ENCODE data around the gene APBB1.

APBB1 gene

DNA sequence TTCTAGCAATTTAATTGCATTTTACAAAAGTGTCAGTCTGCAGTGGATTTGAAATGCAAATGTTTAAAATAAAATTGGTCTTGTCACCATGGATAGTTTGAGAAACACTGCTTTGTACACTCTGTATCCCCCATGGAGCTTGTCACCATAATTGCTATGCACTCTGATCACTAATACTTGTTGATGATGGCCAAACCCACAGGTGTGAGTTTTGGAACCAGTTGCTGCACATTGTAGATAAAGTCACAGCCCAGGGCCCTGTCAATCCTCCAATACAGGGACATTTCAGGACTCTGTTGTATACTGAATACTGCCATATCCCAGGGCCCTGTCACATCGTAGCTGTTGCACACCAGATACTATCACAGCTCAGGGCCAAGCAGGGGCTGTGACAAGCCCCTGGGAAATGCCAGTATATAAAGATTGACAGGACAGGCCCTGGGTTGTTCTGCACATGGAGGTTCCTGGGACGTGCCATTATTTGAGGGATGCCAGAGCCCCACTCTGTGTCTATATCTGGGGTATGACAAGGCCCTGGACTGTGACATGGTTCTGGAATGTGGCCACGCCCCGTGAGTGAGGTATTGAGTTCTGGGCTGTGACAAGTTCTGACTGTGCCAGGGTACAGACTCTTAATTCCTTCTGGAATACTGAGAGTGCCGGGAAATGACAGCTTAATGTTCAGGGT lies 56.6 kb downstream of the APBB1 start:
- no peaks in the 10 kb centered on the region for H3K27me3 Mint-ChIP-seq
- no peaks in the 10 kb centered on the region for H3K36me3 Mint-ChIP-seq
- no peaks in the 10 kb centered on the region for H3K9me3 Mint-ChIP-seq
- no peaks in the 10 kb centered on the region for H3K4me1 Mint-ChIP-seq
- no peak for DNase-seq (ENCODE audit: low spot score in 2 of 2)
- no peak overlapping the region for H3K4me3 Mint-ChIP-seq
- ATAC-seq (ENCODE audit: low read depth), result no peak
- no peak overlapping the region for H3K27ac Mint-ChIP-seq

DNA sequence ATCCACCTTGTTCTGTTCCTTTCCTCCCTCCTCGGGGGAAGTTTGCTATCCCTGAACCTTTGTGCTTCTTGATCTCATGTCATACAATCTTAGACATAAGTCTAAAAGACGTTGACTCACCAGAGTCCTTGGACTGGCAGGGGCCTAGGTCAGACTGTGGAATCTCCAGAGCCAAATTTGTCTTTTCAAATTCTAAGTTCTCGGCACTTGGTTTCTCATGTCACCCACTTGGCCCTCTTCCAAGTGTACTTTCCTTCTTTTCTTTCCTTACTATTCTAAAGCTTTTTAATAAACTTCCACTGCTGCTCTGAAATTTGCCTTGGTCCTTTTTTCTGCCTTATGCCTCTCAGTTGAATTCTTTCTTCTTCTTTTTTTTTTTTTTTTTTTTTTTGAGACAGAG lies 58.7 kb downstream of the APBB1 start:
- Mint-ChIP-seq H3K4me1 (peaks cover 2% of the 10 kb centered on the region), H3K36me3 (no peaks in the 10 kb centered on the region), H3K27ac (no peak overlapping the region), H3K27me3 (no peaks in the 10 kb centered on the region), H3K4me3 (no peak overlapping the region), H3K9me3 (no peaks in the 10 kb centered on the region)
- ATAC-seq (ENCODE audit: low read depth) (no peak), DNase-seq (ENCODE audit: low spot score in 2 of 2) (no peak)

GRCh38 chr11:6357222-6357621 lies 61.7 kb downstream of the APBB1 start:
- H3K27ac Mint-ChIP-seq, result no peak overlapping the region
- ATAC-seq (ENCODE audit: low read depth) (no peak), DNase-seq (ENCODE audit: low spot score in 2 of 2) (no peak)
- peaks cover 3% of the 10 kb centered on the region for H3K27me3 Mint-ChIP-seq
- H3K4me1 Mint-ChIP-seq, result peaks cover 7% of the 10 kb centered on the region
- H3K36me3 Mint-ChIP-seq, result no peaks in the 10 kb centered on the region
- no peak overlapping the region for H3K4me3 Mint-ChIP-seq
- no peaks in the 10 kb centered on the region for H3K9me3 Mint-ChIP-seq

DNA sequence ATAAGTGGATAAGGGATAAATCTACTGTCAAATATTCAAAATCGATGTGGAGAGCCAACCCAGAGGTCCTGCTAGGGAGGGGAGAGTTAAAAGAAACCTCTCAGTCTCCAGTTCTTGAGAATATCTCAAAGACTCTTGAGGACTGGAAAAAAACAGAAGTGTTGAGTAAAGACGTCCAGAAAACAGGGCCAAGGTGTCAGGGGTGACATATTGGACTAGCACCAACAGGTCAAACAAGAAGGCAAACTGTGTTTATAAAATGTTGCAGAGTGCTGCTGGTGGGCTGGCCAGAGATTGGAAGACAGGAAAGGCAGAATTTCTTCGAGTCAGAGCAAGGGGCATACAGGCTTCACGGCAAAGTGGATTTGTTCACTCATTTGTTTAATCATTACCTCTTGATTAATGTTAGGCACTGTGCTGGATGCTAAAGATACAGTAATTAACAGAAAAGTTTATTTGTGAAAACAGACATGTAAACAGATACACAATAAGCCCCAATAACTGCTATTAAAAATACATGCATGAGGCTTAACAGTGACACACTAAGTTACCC lies 62.3 kb downstream of the APBB1 start:
- no peak for ATAC-seq (ENCODE audit: low read depth)
- H3K27me3 Mint-ChIP-seq, result peaks cover 3% of the 10 kb centered on the region
- H3K36me3 Mint-ChIP-seq, result no peaks in the 10 kb centered on the region
- H3K9me3 Mint-ChIP-seq, result no peaks in the 10 kb centered on the region
- H3K27ac Mint-ChIP-seq, result no peak overlapping the region
- H3K4me1 Mint-ChIP-seq, result peaks cover 7% of the 10 kb centered on the region
- H3K4me3 Mint-ChIP-seq, result no peak overlapping the region
- no peak for DNase-seq (ENCODE audit: low spot score in 2 of 2)

- Mint-ChIP-seq H3K27me3 (peaks cover 3% of the 10 kb centered on the region), H3K4me1 (peaks cover 7% of the 10 kb centered on the region), H3K9me3 (no peaks in the 10 kb centered on the region), H3K4me3 (no peak overlapping the region), H3K36me3 (no peaks in the 10 kb centered on the region), H3K27ac (no peak overlapping the region)
- DNase-seq (ENCODE audit: low spot score in 2 of 2) (no peak), ATAC-seq (ENCODE audit: low read depth) (no peak)
Measured at GRCh38 chr11:6354651-6355485, 64.0 kb downstream of the APBB1 start.

- ATAC-seq (ENCODE audit: low read depth) (peak; percentile 70), DNase-seq (ENCODE audit: low spot score in 2 of 2) (peak; percentile 53 to 65)
- H3K4me1 Mint-ChIP-seq, result peaks cover 7% of the 10 kb centered on the region
- H3K27me3 Mint-ChIP-seq, result peaks cover 3% of the 10 kb centered on the region
- no peak overlapping the region for H3K4me3 Mint-ChIP-seq
- H3K27ac Mint-ChIP-seq, result no peak overlapping the region
- H3K9me3 Mint-ChIP-seq, result no peaks in the 10 kb centered on the region
- no peaks in the 10 kb centered on the region for H3K36me3 Mint-ChIP-seq
Measured at GRCh38 chr11:6353367-6353987, 65.4 kb downstream of the APBB1 start.

DNA sequence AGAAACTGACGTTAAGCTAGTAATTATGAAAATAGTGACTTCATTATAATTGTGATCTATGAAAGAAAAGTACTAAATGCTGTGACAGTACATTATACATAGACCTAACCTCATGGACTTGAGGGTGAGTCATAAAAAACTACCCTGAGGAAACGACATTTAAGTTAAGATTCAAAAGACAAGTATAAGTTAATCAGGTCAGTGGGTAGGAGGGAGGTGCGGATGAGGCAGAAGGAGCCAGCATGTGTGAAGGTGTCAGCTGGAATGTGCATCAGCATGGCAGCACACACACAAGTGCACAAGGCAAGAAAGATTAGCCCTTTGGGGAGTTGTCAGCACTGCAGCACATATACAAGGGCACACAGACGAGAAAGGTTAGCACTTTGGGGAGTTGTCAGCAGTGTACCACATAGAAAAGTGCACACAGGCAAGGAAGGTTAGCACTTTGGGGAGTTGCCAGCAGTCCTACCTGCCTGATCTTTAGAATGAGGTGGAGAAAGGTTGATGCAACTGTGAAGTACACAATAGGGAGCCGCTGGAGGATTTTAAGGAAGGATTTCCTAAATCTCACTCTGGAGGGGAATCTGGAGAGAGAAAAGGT lies 67.0 kb downstream of the APBB1 start:
- H3K27ac Mint-ChIP-seq, result no peak overlapping the region
- no peak overlapping the region for H3K4me3 Mint-ChIP-seq

DNA sequence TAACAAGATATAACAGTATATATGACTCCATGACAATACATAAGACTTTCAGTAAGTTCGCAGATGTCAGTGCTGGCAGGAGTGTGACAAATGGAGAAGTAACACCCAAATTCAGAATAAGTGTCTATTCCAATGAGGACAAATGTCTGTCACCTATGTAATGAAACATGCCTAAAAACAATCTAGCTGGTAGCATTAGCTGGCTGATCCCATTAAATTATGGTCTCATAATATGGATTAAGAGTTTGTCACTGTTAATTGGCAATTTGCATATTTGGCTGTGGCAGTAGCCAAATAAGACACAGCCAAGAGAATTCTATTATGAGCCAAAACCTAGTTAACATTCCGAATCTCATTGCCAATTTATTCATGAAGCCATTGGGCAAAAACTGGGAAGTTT lies 68.4 kb downstream of the APBB1 start:
- Mint-ChIP-seq H3K27ac (no peak overlapping the region), H3K36me3 (no peaks in the 10 kb centered on the region), H3K4me1 (peaks cover 7% of the 10 kb centered on the region), H3K27me3 (peaks cover 8% of the 10 kb centered on the region), H3K4me3 (no peak overlapping the region), H3K9me3 (no peaks in the 10 kb centered on the region)
- no peak for DNase-seq (ENCODE audit: low spot score in 2 of 2)
- ATAC-seq (ENCODE audit: low read depth), result no peak

More for the DNA sequence above, 67.0 kb downstream of the APBB1 start:
- Mint-ChIP-seq H3K9me3 (no peaks in the 10 kb centered on the region), H3K27me3 (peaks cover 6% of the 10 kb centered on the region), H3K36me3 (no peaks in the 10 kb centered on the region), H3K4me1 (peaks cover 7% of the 10 kb centered on the region)
- ATAC-seq (ENCODE audit: low read depth), result no peak
- DNase-seq (ENCODE audit: low spot score in 2 of 2), result no peak

- ATAC-seq (ENCODE audit: low read depth) (no peak), DNase-seq (ENCODE audit: low spot score in 2 of 2) (no peak)
- no peak overlapping the region for H3K4me3 Mint-ChIP-seq
- no peaks in the 10 kb centered on the region for H3K9me3 Mint-ChIP-seq
- peaks cover 10% of the 10 kb centered on the region for H3K27me3 Mint-ChIP-seq
- H3K36me3 Mint-ChIP-seq, result no peaks in the 10 kb centered on the region
- H3K4me1 Mint-ChIP-seq, result peaks cover 7% of the 10 kb centered on the region
- H3K27ac Mint-ChIP-seq, result no peak overlapping the region
Measured at GRCh38 chr11:6350043-6350442, 68.9 kb downstream of the APBB1 start.

DNA sequence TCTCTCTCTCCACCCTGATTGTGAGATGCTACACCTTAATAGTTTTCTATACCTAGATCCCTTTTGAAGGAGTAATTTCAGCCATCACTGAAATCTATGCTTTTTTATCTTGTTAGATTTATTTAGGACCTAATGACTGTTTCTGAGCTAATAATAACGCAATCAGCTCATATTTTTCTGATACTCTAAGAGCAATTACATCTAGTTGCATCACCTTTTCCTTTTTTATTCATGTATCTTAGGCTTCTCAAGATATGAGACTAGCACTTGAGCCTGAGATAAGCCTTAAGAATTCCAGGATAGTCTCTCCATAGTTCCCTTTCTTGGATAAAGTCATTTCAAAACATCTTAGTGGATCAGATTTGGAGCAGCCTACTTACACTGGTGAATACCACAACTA lies 73.5 kb downstream of the APBB1 start:
- DNase-seq (ENCODE audit: low spot score in 2 of 2) (no peak), ATAC-seq (ENCODE audit: low read depth) (no peak)
- H3K4me1 Mint-ChIP-seq, result peaks cover 2% of the 10 kb centered on the region
- no peak overlapping the region for H3K27ac Mint-ChIP-seq
- no peak overlapping the region for H3K4me3 Mint-ChIP-seq
- peaks cover 8% of the 10 kb centered on the region for H3K27me3 Mint-ChIP-seq
- no peaks in the 10 kb centered on the region for H3K9me3 Mint-ChIP-seq
- no peaks in the 10 kb centered on the region for H3K36me3 Mint-ChIP-seq

All from memory B cell (primary cell).